Measurements from ENCODE around the gene ACP5.
"Not testable (repeated sequence)": the region's sequence is repeated elsewhere in the genome, so short reads cannot be mapped to it uniquely, and the experiment has no call there.

Gene ACP5

GRCh38 chr19:11577451-11578257 lies at the start of gene ACP5:
Gene ACP5, minus strand, starts transcription at chr19:11577645. Its CDS starts 328 bp downstream, at chr19:11577317.
- TF ChIP-seq FOXP2 (optimal IDR thresholded peaks at IDR 0.05; ENCODE audit: control extremely low read depth, extremely low read length, insufficient read depth) (no peak), POLR2AphosphoS5 (IDR thresholded peaks at IDR 0.05; ENCODE audit: borderline replicate concordance, low read depth, low read length) (no peak), EZH2 (IDR thresholded peaks at IDR 0.05) (no peak)
- Histone ChIP-seq H3K9ac (ENCODE audit: insufficient read length) (no peak within 1 kb of the TSS), H3K9me3 (ENCODE audit: low read depth, low read length) (no peaks in the 10 kb centered on the region), H3K27ac (no peak within 1 kb of the TSS), H3K4me3 (no peak within 1 kb of the TSS), H3K36me3 (ENCODE audit: insufficient read depth, low read length) (no peaks in the 10 kb centered on the region)
- DNase-seq (ENCODE audit: low read depth, low spot score) = no peak

GRCh38 chr19:11626252-11626651 lies 48.8 kb upstream of the ACP5 start:
- no peaks in the 10 kb centered on the region; the same call in 1 of the 2 replicates for H3K36me3 ChIP-seq (ENCODE audit: insufficient read depth, low read length)
- TF ChIP-seq FOXP2 (optimal IDR thresholded peaks at IDR 0.05; ENCODE audit: control extremely low read depth, extremely low read length, insufficient read depth) = no peak
- TF ChIP-seq POLR2AphosphoS5 (IDR thresholded peaks at IDR 0.05; ENCODE audit: borderline replicate concordance, low read depth, low read length) = no peak
- no peak for TF ChIP-seq EZH2 (IDR thresholded peaks at IDR 0.05)
- no peak for DNase-seq (ENCODE audit: low read depth, low spot score)
- H3K9me3 ChIP-seq (ENCODE audit: low read depth, low read length) = no peaks in the 10 kb centered on the region
- no peak overlapping the region for H3K9ac ChIP-seq (ENCODE audit: insufficient read length)
- H3K4me3 ChIP-seq = no peak overlapping the region
- no peak overlapping the region for H3K27ac ChIP-seq

DNA sequence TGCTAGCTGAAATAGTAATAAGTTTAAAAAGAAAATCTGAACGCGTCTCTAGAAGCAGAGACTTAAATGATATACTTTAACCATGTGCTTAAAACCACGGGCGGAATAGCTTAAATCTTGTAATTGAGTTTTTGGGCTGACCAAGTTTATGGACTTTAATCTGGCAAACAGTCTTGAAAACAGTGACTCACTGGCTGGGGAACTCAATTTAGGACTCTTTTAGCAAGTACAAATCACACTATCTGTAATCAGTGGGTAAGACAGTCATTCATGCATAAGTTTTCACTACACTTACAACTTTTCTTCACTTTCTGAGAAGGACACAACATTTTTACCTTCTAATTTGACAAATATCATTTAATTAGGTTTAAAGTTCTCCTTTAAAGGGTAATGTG lies 46.6 kb upstream of the ACP5 start:
- no peak for TF ChIP-seq EZH2 (IDR thresholded peaks at IDR 0.05)
- Histone ChIP-seq H3K9me3 (ENCODE audit: low read depth, low read length) (0 out of 2 replicates have a peak, but pooled peaks cover 5% of the 10 kb centered on the region), H3K36me3 (ENCODE audit: insufficient read depth, low read length) (peaks cover 19% of the 10 kb centered on the region), H3K4me3 (no peak overlapping the region), H3K9ac (ENCODE audit: insufficient read length) (no peak overlapping the region), H3K27ac (no peak overlapping the region)
- DNase-seq (ENCODE audit: low read depth, low spot score) = no peak

DNA sequence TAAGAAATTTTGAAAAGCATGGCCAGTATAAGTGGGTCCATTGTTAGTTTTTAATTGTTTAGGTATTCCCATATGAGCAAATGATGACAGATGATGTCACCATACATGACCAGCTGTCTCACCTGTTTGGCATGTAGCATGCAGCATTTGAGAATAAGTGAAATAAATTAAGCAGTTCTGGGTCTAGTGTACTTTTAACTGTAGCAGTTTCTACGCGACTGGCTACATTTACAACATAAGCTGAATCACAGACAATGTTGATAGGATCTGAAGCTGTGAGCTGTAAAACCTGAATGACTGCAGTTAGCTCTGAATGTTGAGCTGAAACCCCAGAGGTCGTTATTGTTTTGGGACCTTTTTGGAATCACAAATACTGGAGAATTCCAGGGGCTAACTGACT lies 45.0 kb upstream of the ACP5 start:
- DNase-seq (ENCODE audit: low read depth, low spot score); H3K4me3 ChIP-seq; H3K27ac ChIP-seq; H3K9ac ChIP-seq (ENCODE audit: insufficient read length): not testable (repeated sequence)
- peaks cover 21% of the 10 kb centered on the region for H3K9me3 ChIP-seq (ENCODE audit: low read depth, low read length)
- H3K36me3 ChIP-seq (ENCODE audit: insufficient read depth, low read length) = peaks cover 36% of the 10 kb centered on the region

GRCh38 chr19:11620553-11620952 lies 43.1 kb upstream of the ACP5 start:
- peaks cover 54% of the 10 kb centered on the region for H3K36me3 ChIP-seq (ENCODE audit: insufficient read depth, low read length)
- no peak for DNase-seq (ENCODE audit: low read depth, low spot score)
- peaks cover 35% of the 10 kb centered on the region for H3K9me3 ChIP-seq (ENCODE audit: low read depth, low read length)
- TF ChIP-seq EZH2 (IDR thresholded peaks at IDR 0.05) = no peak
- no peak for TF ChIP-seq POLR2AphosphoS5 (IDR thresholded peaks at IDR 0.05; ENCODE audit: borderline replicate concordance, low read depth, low read length)
- TF ChIP-seq FOXP2 (optimal IDR thresholded peaks at IDR 0.05; ENCODE audit: control extremely low read depth, extremely low read length, insufficient read depth) = no peak
- no peak overlapping the region for H3K9ac ChIP-seq (ENCODE audit: insufficient read length)
- H3K27ac ChIP-seq = no peak overlapping the region
- H3K4me3 ChIP-seq = no peak overlapping the region

DNA sequence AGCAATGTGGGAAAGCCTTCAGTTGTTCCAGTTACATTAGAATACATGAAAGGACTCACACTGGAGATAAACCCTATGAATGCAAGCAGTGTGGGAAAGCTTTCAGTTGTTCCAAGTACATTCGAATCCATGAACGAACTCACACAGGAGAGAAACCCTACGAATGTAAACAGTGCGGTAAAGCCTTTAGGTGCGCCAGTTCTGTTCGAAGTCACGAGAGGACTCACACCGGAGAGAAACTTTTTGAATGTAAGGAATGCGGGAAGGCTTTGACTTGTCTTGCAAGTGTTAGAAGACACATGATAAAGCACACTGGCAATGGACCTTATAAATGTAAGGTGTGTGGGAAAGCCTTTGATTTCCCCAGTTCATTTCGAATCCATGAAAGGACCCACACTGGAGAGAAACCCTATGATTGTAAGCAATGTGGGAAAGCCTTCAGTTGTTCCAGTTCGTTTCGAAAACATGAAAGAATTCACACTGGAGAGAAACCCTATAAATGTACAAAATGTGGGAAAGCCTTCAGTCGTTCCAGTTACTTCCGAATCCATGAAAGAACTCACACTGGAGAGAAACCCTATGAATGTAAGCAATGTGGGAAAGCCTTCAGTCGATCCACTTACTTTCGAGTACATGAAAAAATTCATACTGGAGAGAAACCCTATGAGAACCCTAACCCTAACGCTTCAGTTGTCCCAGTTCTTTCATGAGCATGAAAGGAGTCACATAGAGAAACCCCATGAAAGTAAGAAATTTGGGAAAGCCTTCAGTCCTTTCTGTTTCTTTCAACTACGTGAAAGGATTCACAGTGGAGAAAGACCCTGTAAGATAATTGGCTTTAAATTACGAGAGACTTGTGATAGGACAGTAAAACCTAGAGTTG lies 40.0 kb upstream of the ACP5 start:
- Histone ChIP-seq H3K27ac (no peak overlapping the region), H3K4me3 (no peak overlapping the region), H3K9me3 (ENCODE audit: low read depth, low read length) (peaks cover 39% of the 10 kb centered on the region), H3K9ac (ENCODE audit: insufficient read length) (no peak overlapping the region), H3K36me3 (ENCODE audit: insufficient read depth, low read length) (peaks cover 80% of the 10 kb centered on the region)
- no peak for DNase-seq (ENCODE audit: low read depth, low spot score)
- no peak for TF ChIP-seq FOXP2 (optimal IDR thresholded peaks at IDR 0.05; ENCODE audit: control extremely low read depth, extremely low read length, insufficient read depth)
- TF ChIP-seq EZH2 (IDR thresholded peaks at IDR 0.05) = no peak
- no peak for TF ChIP-seq POLR2AphosphoS5 (IDR thresholded peaks at IDR 0.05; ENCODE audit: borderline replicate concordance, low read depth, low read length)

DNA sequence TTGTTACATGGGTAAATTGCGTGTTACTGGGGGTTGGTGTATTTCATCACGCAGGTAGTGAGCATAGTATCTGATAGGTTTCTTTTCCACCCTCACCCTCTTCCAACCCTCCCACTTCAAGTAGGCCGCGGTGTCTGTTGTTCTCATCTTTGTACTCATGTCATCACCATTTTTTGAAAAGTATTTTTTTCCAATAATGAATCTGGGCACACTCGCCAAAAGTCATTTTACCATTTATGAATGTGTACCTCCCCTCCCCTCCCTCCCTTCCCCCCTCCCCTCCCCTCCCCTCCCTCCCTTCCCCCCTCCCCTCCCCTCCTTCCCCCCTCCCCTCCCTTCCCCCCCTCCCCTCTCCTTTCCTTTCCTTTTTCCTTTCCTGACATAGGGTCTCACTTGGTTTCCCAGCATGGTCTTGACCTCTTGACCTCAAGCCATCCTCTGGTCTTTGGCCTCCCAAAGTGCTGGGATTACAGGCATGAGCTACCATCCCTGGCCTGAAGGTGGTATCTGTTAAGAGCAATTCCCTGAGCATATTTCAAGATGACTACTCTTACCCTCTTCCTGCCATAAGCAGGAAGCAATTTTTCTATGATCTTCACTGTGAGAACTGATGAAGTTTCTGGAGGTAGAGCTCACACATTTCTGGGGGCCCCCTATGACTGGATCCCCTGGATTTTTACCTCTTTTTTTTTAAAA lies 35.5 kb upstream of the ACP5 start:
- no peak overlapping the region for H3K27ac ChIP-seq
- no peak for DNase-seq (ENCODE audit: low read depth, low spot score)
- no peak overlapping the region for H3K4me3 ChIP-seq
- no peak overlapping the region for H3K9ac ChIP-seq (ENCODE audit: insufficient read length)
- peaks cover 24% of the 10 kb centered on the region for H3K9me3 ChIP-seq (ENCODE audit: low read depth, low read length)
- no peak for TF ChIP-seq EZH2 (IDR thresholded peaks at IDR 0.05)
- no peak for TF ChIP-seq POLR2AphosphoS5 (IDR thresholded peaks at IDR 0.05; ENCODE audit: borderline replicate concordance, low read depth, low read length)
- TF ChIP-seq FOXP2 (optimal IDR thresholded peaks at IDR 0.05; ENCODE audit: control extremely low read depth, extremely low read length, insufficient read depth) = no peak
- H3K36me3 ChIP-seq (ENCODE audit: insufficient read depth, low read length) = peaks cover 54% of the 10 kb centered on the region

- no peak for TF ChIP-seq POLR2AphosphoS5 (IDR thresholded peaks at IDR 0.05; ENCODE audit: borderline replicate concordance, low read depth, low read length)
- no peak for TF ChIP-seq FOXP2 (optimal IDR thresholded peaks at IDR 0.05; ENCODE audit: control extremely low read depth, extremely low read length, insufficient read depth)
- TF ChIP-seq EZH2 (IDR thresholded peaks at IDR 0.05) = no peak
- Histone ChIP-seq H3K36me3 (ENCODE audit: insufficient read depth, low read length) (peaks cover 50% of the 10 kb centered on the region), H3K27ac (no peak overlapping the region), H3K9ac (ENCODE audit: insufficient read length) (no peak overlapping the region), H3K9me3 (ENCODE audit: low read depth, low read length) (peaks cover 12% of the 10 kb centered on the region), H3K4me3 (no peak overlapping the region)
- DNase-seq (ENCODE audit: low read depth, low spot score) = no peak
These were observed 34.3 kb upstream of the ACP5 start for GRCh38 chr19:11611730-11612129.
